Activated CD8-positive, alpha-beta memory T cell treated with anti-CD3 and anti-CD28 coated beads for 4 hours (primary cell): ENCODE data around the gene GMEB2.
A peak's percentile ranks its signal among the peaks of the same experiment; 100 is the strongest.
"Not testable (repeated sequence)": the region's sequence is repeated elsewhere in the genome, so short reads cannot be mapped to it uniquely, and the experiment has no call there.

Experiments
- DNase-seq, 2 donors: peaks; one replicate each; pipeline ENCODE4 v3.0.0-alpha.2; 2020; ENCODE audit warnings: low read depth in 2 of 2

Gene GMEB2

DNA sequence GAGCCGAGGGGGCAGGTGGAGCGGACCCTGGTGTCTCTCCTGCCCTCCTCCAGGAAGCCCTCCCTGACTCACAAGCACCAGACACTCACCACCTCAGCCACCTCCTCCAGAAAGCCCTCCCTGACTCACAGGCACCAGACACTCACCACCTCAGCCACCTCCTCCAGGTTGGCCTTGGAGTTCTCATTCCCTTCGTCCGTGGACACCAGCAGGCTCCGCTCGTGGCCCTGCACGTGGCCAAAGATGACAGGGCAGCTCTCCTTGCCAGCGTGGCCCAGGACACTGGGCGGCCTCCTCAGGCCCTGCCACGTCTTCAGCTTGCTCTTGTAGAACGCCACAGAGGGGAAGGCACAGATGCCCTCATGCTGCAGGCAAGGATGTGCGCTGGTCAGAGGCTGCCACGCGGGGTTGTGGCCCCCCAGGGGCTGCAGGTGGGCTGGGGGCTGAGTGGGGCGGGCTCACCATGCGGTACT lies 66.5 kb downstream of the GMEB2 start:
- no peak for DNase-seq

DNA sequence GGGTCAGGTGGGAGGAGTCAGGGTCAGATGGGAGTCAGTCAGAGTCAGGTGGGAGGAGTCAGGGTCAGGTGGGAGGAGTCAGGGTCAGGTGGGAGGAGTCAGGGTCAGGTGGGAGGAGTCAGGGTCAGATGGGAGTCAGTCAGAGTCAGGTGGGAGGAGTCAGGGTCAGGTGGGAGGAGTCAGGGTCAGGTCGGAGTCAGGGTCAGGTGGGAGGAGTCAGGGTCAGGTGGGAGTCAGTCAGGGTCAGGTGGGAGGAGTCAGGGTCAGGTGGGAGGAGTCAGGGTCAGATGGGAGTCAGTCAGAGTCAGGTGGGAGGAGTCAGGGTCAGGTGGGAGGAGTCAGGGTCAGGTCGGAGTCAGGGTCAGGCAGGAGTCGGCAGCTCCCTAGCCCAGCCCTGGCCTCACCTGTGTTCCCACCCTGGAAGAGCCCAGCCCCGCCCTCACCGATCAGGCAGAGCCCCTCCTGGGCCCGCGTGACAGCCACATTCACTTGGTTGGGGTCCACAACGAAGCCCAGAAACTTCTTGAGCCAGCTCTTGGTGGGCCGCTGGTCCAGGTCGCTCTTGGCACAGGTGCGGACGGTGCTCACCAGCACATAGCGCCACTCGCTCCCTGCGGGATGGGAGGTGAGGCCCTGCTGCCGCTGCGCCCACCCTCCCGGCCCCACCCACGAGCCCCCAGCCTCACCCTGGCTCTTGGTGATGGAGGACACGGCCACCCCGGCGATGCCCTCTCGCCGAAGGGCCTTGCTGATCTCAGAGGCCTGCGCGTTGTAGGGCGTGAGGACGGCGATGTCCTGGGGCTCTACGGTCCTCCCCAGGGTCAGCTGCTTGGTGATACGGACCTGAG lies 67.2 kb downstream of the GMEB2 start:
- not testable (repeated sequence) for DNase-seq

DNA sequence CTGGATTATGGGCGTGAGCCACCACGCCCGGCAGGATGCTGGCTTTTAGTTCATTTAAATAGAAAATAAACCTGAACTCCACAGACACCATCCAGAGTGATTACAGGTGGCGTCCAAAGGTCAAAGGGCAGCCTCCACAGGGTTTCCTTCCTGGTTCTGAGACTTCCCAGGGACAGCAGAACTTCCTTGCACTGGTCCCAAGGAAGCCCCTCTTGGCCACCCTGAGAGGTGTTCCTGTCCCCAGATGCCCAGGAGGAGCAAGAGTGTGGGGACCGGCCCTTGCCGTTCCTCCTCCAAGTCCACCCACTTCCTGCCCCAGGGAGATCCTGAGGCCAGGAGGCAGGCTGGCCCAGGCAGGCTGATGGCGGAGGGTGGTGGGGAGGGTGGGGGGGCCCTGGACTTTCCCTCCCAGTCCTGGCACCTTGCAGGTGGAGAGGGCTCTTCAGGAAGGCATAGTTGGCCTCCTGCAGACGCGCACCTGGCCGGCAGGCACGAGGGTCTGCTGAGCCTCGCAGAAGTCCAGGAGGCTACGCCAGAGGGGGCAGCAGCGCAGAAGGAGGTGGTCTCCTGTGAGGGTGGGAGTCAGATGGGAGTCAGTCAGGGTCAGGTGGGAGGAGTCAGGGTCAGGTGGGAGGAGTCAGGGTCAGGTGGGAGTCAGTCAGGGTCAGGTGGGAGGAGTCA lies 68.0 kb downstream of the GMEB2 start:
- DNase-seq: no peak

DNA sequence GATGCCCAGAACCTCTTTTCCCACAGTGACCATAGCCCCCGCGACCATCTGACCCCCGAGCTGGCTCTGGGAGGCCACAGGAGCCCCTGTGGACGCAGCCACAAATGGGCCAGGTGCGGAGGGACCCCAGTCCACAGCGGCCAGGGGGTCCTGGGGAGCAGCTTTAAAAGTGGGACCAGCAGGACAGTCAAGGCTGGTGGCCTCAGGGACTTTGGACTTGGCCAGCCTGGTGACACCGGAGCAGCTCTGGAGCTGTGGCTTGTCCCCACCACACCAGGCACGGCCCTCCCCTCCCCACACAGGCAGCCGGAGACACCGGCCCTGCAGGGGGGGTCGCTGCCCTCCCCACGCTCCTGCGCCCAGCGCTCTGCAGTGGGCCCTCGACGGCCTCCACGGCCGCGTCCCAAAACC lies 69.4 kb downstream of the GMEB2 start:
- no peak for DNase-seq

DNA sequence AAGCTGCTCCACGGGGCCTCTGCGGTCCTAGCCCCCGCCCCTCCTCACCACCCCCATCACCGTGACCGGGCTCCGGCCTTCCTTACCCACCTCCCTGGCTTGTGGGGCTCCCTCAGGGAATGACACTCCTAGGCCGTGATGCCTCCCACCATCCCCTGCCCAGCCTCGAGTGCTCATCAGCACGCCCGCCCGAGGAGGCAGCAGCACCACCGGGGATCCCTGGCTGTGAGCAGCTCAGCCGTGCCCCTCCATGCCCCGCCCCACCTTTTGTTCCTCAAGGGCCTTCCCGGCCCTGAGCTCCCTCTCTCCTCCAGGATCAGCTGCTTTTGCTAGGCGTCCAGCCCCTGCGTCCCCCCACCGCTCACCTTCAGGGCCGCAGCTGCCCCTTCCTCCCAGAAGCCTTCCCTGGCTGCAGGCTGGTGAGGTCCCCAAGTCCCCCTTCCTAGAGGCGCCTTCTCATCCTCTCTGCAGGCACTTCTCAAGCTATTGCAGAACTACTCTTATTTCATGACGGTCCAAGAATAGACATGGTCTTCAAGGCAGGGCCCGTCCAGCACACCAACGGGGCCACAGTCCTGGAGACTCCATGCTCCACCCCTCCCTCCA lies 69.9 kb downstream of the GMEB2 start:
- no peak for DNase-seq

DNA sequence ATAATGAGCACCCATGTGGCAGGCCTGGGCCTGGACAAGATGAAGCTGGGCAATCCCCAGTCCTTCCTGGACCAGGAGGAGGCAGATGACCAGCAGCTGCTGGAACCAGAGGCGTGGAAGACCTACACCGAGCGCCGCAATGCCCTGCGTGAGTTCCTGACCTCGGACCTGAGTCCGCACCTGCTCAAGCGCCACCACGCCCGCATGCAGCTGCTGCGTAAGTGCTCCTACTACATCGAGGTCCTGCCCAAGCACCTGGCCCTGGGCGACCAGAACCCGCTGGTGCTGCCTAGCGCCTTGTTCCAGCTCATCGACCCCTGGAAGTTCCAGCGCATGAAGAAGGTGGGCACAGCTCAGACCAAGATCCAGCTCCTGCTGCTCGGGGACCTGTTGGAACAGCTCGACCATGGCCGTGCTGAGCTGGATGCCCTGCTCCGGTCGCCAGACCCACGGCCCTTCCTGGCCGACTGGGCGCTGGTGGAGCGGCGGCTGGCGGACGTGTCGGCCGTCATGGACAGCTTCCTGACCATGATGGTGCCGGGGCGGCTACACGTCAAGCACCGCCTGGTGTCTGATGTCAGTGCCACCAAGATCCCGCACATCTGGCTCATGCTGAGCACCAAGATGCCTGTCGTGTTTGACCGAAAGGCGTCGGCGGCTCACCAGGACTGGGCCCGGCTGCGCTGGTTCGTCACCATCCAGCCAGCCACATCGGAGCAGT lies 71.1 kb downstream of the GMEB2 start:
- no peak for DNase-seq

DNA sequence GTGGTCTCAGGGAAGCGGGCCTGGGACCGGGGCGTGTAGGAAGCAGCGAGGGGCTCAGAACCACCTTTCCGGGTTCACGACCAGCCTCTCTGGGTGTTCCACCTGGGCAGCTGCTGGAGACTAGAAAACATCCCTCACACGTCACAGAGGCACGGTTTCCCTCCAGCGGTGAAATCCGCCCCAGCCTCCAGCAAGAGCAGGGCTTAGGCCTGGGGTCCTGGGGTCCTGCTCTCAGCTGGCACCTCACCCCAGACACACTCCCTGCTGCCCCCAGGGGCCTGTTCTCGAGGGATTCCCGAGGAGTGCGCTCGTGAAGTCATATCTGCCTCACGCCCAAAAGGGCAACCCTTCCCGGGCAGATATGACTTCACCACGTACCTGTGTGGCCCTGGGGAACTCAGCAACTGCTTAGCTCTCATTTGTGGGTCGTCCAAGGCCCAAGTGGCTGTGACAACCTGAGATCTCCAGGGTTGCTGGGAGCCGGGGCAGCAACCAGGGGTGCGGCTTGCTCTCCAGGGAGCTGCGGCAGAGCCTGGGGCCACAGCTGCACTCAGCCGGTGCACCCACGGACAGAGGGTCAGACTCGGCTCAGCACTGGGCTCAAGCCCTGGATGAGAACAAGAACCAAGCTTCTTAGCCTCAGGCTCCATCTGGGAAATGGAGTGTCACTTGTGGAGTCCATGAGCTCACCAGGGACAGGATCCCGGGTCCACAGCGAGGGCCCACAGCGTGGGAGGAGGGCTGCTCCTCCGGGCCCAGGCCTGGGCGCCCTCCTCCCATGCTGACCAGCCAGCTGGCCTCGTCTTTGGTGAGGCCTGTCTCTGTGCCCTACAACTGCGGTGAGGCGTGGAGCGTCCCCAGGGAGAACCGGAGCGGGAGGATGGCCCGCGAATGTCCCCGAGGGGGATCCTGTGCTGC lies 72.3 kb downstream of the GMEB2 start:
- no peak for DNase-seq

DNA sequence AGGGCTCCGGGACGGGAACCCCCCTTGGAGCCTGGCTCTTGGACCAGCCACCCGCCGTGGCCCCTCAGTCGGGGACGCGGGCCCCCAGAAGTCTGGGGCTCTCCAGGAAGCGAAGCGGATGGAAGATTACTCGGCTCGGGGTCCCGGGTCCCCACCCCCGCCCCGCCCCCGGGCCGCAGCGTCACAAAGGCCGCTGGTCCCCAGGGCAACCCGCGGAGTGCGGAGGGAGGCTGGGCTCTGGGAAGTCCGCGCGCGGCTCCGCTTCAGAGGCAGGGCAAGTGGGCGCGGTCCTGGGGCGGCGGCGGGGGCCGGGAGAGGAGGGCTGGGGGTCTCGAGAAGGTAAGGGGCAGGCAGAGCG lies 73.0 kb downstream of the GMEB2 start, which contains the start of gene FNDC11:
Gene FNDC11 (plus strand): TSS at position 227 of the 358 bp plus-strand sequence. CDS start 1,505 bp downstream, outside the sequence.
- peak; percentile 32 to 36 for DNase-seq

DNA sequence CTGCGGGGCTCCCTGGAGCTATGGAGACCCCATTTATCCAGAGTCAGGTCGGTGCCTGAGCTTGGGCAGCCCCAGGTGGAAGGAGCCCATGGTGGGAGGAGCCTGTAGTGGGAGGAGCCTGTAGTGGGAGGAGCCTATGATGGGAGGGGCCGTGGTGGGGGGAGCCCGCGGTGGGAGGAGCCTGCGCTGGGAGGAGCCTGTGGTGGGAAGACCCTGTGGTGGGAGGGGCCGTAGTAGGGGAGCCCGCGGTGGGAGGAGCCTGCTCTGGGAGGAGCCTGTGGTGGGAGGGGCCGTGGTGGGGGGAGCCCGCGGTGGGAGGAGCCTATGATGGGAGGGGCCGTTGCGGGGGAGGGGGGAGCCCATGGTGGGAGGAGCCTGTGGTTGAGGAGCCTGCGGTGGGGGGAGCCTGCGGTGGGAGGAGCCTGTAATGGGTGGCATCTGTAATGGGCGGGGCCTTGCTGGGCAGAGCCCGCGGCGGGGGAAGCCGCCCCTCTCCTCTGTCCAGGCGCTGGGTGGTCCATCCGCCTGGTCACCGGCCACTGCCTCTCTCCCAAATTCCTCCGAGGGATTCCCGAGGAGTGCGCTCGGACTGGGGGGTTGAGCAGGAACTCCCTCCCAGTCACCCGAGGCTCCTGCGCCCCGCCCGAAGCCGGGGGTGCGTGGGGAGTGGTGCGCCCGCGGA lies 73.5 kb downstream of the GMEB2 start:
- peak; percentile 59 to 81 for DNase-seq

DNA sequence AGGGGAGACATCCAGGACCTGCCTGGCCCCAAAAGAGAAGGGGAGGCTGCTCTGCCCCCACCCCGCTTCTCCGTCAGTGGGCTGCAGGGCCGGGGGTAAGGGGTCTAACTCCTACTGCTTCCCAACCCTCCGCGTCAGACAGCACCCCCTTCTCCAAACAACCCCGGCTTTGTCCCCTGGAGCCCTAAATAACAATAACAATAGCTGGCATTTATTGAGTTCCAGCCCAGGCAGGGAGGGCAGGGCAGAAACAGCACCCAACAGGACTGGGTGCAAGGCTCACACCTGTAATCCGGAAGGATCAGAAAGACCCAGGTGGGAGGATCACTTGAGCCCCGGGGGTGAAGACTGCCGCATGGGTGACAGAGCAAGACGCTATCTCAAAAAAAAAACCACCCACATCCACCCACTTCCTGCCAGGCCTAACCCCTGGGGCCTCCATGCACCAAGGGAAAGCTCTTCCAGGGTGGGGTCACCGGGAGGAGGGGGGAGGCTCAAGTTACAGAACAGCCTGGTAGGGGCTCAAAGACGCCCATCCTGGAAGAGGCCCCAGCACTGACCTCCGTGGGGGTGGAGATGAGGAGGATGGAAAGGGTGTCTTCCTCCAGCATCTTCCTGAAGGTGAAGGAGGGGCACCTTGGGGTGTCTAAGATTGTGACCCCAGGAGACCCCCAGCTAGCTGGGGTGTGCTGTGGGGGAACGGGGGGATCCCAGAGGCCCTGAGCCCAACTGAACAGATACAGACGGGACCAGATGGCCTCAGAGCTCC lies 74.2 kb downstream of the GMEB2 start:
- peak; percentile 14 to 32 for DNase-seq

DNA sequence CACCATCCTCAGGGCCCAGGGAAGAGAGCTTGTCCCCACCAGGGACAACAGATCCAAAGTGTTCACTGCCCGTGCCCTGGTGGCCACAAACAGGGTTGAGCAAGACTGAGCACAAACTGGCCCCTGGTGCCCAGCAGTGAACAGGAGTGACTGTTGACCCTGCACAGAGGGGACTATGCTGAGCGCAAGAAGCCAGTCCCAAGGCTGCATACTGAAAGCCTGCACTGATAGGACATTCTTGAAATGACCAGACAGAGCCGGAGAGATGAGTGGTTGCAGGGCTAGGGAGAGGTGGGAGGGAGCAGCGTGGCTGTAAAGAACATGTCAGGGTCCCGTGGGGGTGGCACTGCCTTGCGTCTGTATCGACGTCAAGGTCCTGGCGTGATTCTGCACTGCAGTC lies 75.8 kb downstream of the GMEB2 start:
- DNase-seq: no peak

DNA sequence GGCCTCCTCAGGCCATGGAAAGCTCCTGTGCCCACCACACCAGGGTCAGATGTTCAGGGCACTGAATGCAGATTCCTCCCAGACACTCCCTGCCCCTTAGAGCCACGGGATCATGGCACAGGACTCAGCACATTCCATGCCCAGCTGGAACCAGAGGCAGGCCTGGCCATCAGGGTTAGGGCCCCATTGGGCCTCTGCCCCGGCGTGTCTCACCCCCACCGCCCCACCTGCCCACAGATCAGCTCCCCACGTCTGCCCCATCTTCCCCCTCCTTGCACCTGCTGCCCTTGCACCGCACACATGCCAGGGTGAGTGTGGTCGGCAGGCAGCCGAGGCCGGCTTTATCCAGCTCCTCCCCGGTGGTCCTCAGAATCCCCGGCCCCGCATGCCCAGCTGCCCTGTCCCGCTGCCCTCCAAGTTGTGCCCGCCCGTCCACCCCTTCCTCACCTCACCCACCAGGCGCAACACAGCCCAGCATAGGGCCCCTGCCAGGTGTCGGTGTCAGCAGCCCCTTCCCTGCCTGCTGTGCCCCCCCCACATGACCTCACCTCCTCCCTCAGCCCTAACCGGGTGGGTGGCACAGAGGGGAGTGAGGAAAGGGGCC lies 77.1 kb downstream of the GMEB2 start:
- no peak for DNase-seq

DNA sequence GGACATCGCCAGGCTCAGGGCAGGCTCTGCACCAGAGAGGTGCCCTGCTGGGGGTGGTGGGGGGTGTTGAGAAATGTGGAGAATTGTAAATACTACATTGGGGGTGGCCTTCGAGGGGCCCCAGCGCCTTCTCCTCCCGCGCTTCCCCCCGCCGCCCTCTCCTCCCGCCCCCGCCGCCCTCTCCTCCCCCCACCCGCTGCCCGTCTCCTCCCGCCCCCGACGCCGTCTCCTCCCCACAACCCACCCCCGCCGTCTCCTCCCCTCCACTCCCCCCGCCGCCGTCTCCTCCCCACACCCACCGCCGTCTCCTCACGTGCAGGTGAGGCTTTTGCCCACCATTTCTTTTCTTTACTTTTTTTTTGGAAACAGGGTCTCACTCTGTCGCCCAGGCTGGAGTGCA lies 77.9 kb downstream of the GMEB2 start:
- DNase-seq: no peak

DNA sequence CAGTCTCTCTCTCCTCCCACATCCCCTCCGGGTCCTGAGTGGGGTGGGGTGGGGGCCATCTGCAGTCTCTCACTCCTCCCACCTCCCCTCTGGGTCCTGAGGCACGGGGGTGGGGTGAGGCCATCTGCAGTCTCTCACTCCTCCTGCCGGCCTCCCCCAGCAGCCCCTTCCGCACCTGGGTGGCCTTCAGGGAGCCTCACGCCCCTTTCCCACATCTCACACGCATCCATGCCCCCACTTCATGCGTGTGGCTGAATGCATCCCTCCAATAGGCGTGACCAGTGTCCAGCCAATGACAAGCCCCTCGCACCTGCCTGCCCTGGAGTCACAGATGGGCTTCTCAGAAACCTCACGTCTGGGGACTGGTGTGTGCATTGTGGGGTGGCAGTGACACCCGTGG lies 78.4 kb downstream of the GMEB2 start:
- no peak for DNase-seq

DNA sequence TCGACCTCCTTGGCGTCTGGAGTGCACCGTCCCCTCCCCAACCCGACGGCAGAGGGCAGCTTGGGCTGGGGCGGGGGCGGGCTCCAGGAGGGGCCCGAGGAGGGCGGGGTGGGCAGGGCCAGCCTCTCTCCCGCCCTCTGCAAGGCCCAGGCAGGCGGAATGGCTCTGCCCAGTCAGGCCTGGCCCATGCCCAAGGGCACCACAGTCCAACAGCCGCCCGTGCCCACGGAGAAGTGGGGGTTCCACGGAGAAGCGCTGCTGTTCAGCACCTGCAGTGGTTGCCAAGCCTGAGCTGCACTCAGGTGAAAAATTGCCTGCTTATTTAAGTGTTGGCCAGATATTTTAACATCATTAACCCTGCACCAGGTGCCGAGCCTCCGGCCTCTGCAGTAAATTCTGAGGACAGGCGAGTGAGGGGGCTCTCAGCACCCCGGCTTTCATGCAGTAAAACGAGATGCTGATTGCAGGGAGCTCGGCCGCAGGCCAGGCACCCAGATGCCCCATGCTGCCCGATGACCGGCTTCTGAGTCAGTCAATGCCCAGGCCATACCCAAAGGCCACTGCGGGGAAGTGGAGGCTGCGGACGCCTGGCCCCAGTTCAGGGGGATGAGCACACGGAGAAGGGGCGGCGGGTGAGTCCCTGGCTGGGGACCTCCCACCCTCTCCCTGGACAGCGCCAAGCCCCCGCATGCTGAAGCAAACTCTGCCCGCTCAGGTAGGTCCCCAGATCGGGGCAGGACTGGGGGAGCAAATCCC lies 79.0 kb downstream of the GMEB2 start, which contains the start of gene SRMS:
Gene SRMS (minus strand): TSS at position 25 of the 756 bp plus-strand sequence. CDS start 286 bp downstream, outside the sequence.
- no peak for DNase-seq

DNA sequence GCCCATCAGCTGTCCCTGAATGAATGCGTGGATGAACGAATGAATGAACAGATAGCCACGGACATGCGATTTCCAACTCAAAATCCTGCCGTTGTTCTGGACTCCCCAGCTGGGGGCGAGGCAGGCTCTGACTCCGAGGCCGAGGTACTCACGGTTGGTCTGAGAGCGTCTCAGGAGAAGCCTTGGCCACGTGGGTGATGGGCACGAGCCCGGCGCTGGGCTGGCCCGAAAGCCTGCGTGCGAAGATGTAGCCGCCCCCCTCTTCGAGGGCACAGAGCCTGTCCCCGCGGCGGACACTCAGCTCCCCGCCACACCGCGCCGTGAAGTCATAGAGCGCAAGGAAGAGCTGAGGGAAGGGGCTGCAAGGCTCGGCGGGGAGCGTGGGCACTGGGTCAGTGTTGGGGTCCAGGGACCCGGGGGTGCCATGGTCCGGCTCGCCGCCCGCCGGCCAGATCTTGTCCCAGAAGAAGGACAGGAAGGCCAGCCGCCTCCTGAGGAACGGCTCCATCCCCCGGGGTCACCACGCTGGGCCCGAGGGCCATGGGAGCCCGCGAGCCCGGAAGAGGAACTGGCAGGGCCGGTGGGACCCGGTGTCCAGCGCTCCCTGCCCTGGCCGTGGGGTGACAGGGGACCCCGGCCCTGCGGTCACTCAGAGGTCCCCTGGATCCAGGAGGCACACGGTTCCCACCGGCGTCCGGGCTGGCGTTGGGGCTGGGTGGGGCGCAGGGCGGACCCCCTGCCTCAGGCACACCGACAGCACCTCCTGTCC lies 79.8 kb downstream of the GMEB2 start:
- DNase-seq: no peak

DNA sequence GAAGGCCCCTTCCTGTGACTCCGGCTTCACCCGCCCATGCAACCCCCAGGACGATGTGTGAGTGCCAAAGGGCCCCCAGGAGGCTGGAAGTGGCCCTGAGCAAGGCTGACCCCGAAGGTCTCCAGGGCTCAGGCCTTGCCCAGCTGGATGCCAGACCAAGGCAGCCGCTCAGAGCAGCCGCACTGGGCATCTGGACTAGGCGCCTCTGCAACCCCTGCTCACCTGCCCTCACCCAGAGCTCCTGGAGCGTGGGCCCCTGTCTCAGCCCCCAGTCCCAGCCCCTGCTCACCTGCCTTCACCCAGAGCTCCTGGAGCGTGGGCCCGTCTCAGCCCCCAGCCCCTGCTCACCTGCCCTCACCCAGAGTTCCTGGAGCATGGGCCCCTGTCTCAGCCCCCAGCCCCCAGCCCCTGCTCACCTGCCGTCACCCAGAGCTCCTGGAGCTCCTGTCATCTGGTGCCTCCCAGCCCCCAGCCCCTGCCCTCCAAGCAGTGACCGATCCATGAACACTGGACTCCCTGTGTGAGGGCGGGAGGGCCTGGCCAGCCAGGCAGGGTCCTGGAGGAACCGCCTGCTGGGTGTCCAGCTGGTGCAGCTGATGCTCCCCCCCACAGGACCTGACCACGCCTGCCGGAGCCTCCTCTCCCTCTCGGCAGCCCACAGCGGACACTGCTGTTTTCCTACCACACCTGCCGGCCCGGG lies 80.5 kb downstream of the GMEB2 start:
- no peak for DNase-seq
